IPS DF 6.9 (cell line): ENCODE measurements around the gene ACOT11.

Source experiments
- DNase-seq: peaks from one replicate; pipeline ENCODE4 v3.0.0-alpha.2; 2013; ENCODE audit warnings: low read depth, low spot score
- H3K27ac ChIP-seq: one replicate; pipeline ENCODE4 v1.5.1; 2013; ENCODE audit warnings: low read length, control low read depth
- H3K27me3 ChIP-seq: 2 replicates; pipeline ENCODE4 v1.6.1; 2013; ENCODE audit warnings: mild to moderate bottlenecking, low read length; ENCODE audit not compliant: control insufficient read depth, insufficient read depth
- H3K36me3 ChIP-seq: 2 replicates; pipeline ENCODE4 v1.6.1; 2013; ENCODE audit warnings: low read length; ENCODE audit not compliant: control insufficient read depth, insufficient read depth
- H3K4me1 ChIP-seq: 2 replicates; pipeline ENCODE4 v1.6.1; 2013; ENCODE audit warnings: low read length; ENCODE audit not compliant: control insufficient read depth, insufficient read depth
- H3K4me3 ChIP-seq: 2 replicates; pipeline ENCODE4 v1.5.1; 2013; ENCODE audit warnings: mild to moderate bottlenecking, low read length
- H3K9me3 ChIP-seq: 2 replicates; pipeline ENCODE4 v1.6.1; 2013; ENCODE audit warnings: low read length, inconsistent platforms; ENCODE audit not compliant: control insufficient read depth, insufficient read depth
- WGBS: extraction: QIAGEN DNeasy Blood & Tissue Kit; methylation state at CpG from one replicate; pipeline ENCODE4 v1.1.7; 2013; ENCODE audit warnings: mixed read lengths, missing lambda C conversion rate; ENCODE audit not compliant: insufficient read length, insufficient coverage; 5-methylcytosine and 5-hydroxymethylcytosine counted together

ACOT11 gene

GRCh38 chr1:54645806-54646676, 98.0 kb downstream of the ACOT11 start:
- Histone ChIP-seq H3K27ac (no peak overlapping the region), H3K4me1 (no peaks in the 10 kb centered on the region), H3K27me3 (no peaks in the 10 kb centered on the region; the same call in 1 of the 2 replicates), H3K4me3 (no peak overlapping the region), H3K36me3 (no peaks in the 10 kb centered on the region), H3K9me3 (no peaks in the 10 kb centered on the region)
- WGBS: no CpG with 5 or more reads among the region's 7 CpGs
- DNase-seq: no peak

- no peaks in the 10 kb centered on the region for H3K36me3 ChIP-seq
These were observed 101.3 kb downstream of the ACOT11 start for GRCh38 chr1:54649130-54649898.

DNA sequence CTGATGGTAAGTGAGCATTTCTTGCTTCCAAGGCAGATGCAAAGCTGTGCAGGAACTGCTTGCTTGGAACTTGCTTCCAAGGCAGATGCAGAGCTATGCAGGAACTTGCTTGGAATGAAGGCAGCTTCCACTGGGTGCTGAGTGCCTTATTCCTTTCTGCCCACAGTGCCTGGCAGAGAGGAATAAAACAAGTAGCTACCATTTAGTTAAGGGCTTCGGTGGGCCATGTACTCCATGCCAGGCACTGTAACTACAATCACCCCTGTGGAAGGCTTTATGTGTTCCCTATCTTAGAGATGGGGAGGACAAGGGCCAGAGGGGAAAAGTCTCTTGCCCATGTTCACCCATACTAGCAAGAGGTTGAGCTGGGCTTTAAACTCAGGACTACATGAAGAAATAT, 101.9 kb downstream of the ACOT11 start:
- no peak overlapping the region for H3K4me3 ChIP-seq
- H3K9me3 ChIP-seq: no peaks in the 10 kb centered on the region
- H3K27me3 ChIP-seq: no peaks in the 10 kb centered on the region
- no peaks in the 10 kb centered on the region for H3K36me3 ChIP-seq
- no peaks in the 10 kb centered on the region for H3K4me1 ChIP-seq
- H3K27ac ChIP-seq: no peak overlapping the region
- no peak for DNase-seq
- no CpG with 5 or more reads among the region's 1 CpG for WGBS

More at GRCh38 chr1:54649130-54649898, 101.3 kb downstream of the ACOT11 start:
- Histone ChIP-seq H3K27me3 (no peaks in the 10 kb centered on the region), H3K4me1 (no peaks in the 10 kb centered on the region), H3K4me3 (no peak overlapping the region), H3K27ac (no peak overlapping the region), H3K9me3 (no peaks in the 10 kb centered on the region)
- WGBS: no CpG with 5 or more reads among the region's 5 CpGs
- no peak for DNase-seq

GRCh38 chr1:54650417-54650816, 102.4 kb downstream of the ACOT11 start:
- Histone ChIP-seq H3K36me3 (no peaks in the 10 kb centered on the region), H3K9me3 (no peaks in the 10 kb centered on the region), H3K4me1 (no peaks in the 10 kb centered on the region), H3K4me3 (no peak overlapping the region), H3K27ac (no peak overlapping the region), H3K27me3 (no peaks in the 10 kb centered on the region)
- WGBS: no CpG with 5 or more reads among the region's 3 CpGs
- no peak for DNase-seq

DNA sequence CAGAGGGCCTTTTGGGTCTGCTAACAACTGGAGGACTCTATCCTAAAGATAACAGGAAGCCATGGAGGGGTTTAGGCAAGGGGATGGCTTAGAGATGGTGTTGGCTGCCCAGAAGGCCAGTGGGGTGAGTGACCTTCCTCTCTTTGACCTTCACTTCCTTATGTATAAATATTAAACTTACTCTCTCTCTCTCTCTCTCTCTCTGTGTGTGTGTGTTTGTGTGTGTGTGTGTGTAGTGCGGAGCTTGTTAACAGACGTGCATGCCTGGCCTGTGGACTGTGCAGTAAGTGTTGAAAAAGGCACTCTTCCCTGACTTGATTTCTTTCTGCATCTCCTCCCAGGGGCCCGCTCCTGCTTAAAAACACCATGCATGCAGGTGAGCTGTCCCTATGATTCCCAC, 103.6 kb downstream of the ACOT11 start:
- Histone ChIP-seq H3K9me3 (no peaks in the 10 kb centered on the region), H3K36me3 (no peaks in the 10 kb centered on the region), H3K4me1 (no peaks in the 10 kb centered on the region), H3K4me3 (no peak overlapping the region), H3K27ac (no peak overlapping the region), H3K27me3 (no peaks in the 10 kb centered on the region)
- no CpG with 5 or more reads among the region's 3 CpGs for WGBS
- no peak for DNase-seq

- no peak for DNase-seq
- H3K27ac ChIP-seq: no peak overlapping the region
- no peaks in the 10 kb centered on the region for H3K4me1 ChIP-seq
- no peak overlapping the region for H3K4me3 ChIP-seq
- no peaks in the 10 kb centered on the region for H3K27me3 ChIP-seq
- no peaks in the 10 kb centered on the region for H3K9me3 ChIP-seq
- H3K36me3 ChIP-seq: no peaks in the 10 kb centered on the region
These were observed 104.1 kb downstream of the ACOT11 start for GRCh38 chr1:54652168-54652567.

DNA sequence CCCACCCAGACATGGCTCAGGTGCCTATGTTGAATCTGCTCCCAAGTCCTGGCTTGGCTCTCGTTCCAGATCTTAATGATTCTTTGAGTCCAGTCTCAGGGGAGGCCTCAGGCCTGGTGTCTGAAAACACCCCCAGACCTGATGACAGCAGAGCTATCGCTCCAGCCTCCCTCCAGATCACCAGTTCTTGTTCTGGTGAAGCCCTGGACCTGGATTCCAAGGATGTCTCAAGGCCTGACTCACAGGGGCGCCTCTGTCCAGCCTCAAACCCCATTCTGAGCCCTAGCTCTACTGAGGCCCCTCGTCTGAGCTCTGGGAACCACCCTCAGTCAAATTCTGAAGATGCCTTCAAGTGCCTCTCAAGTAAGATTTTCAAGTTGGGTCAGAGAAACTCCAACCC, 105.0 kb downstream of the ACOT11 start:
- no peak for DNase-seq
- Histone ChIP-seq H3K27me3 (no peaks in the 10 kb centered on the region), H3K4me1 (no peaks in the 10 kb centered on the region), H3K9me3 (no peaks in the 10 kb centered on the region), H3K4me3 (no peak overlapping the region), H3K27ac (no peak overlapping the region), H3K36me3 (no peaks in the 10 kb centered on the region)
- WGBS: no CpG with 5 or more reads among the region's 4 CpGs

GRCh38 chr1:54658164-54658913, 110.3 kb downstream of the ACOT11 start:
- H3K27ac ChIP-seq: no peak overlapping the region
- H3K36me3 ChIP-seq: no peaks in the 10 kb centered on the region
- no peaks in the 10 kb centered on the region for H3K4me1 ChIP-seq
- H3K27me3 ChIP-seq: no peaks in the 10 kb centered on the region
- H3K4me3 ChIP-seq: no peak overlapping the region
- no peaks in the 10 kb centered on the region for H3K9me3 ChIP-seq
- no CpG with 5 or more reads among the region's 2 CpGs for WGBS
- no peak for DNase-seq
